ENCODE measurements around the gene CYP2W1.

CYP2W1 gene

GRCh38 chr7:1008733-1009363, 25.9 kb downstream of the CYP2W1 start:
- no peaks in the 10 kb centered on the region for H3K4me1 ChIP-seq (ENCODE audit: control insufficient read depth, insufficient read depth, low read length)
- peaks cover 14% of the 10 kb centered on the region; the same call in 1 of the 2 replicates for H3K36me3 ChIP-seq (ENCODE audit: control insufficient read depth, insufficient read depth, low read length)
- H3K9ac ChIP-seq (ENCODE audit: low read length) = no peak overlapping the region
- H3K4me3 ChIP-seq (ENCODE audit: low read depth, low read length) = no peak overlapping the region
- no peak overlapping the region for H3K27ac ChIP-seq (ENCODE audit: low read depth, low read length)
- no peaks in the 10 kb centered on the region for H3K27me3 ChIP-seq (ENCODE audit: control insufficient read depth, insufficient read depth, low read length)
- no peaks in the 10 kb centered on the region for H3K9me3 ChIP-seq (ENCODE audit: control insufficient read depth, insufficient read depth, low read depth, low read length)

GRCh38 chr7:1009747-1010146, 26.8 kb downstream of the CYP2W1 start:
- Histone ChIP-seq H3K9me3 (ENCODE audit: control insufficient read depth, insufficient read depth, low read depth, low read length) (no peaks in the 10 kb centered on the region), H3K4me1 (ENCODE audit: control insufficient read depth, insufficient read depth, low read length) (no peaks in the 10 kb centered on the region), H3K36me3 (ENCODE audit: control insufficient read depth, insufficient read depth, low read length) (peaks cover 14% of the 10 kb centered on the region; the same call in 1 of the 2 replicates), H3K4me3 (ENCODE audit: low read depth, low read length) (no peak overlapping the region), H3K27me3 (ENCODE audit: control insufficient read depth, insufficient read depth, low read length) (no peaks in the 10 kb centered on the region), H3K9ac (ENCODE audit: low read length) (no peak overlapping the region), H3K27ac (ENCODE audit: low read depth, low read length) (no peak overlapping the region)

GRCh38 chr7:1010226-1010625, 27.2 kb downstream of the CYP2W1 start:
- H3K27ac ChIP-seq (ENCODE audit: low read depth, low read length) = no peak overlapping the region
- H3K4me1 ChIP-seq (ENCODE audit: control insufficient read depth, insufficient read depth, low read length) = no peaks in the 10 kb centered on the region
- no peak overlapping the region for H3K4me3 ChIP-seq (ENCODE audit: low read depth, low read length)
- peaks cover 14% of the 10 kb centered on the region; the same call in 1 of the 2 replicates for H3K36me3 ChIP-seq (ENCODE audit: control insufficient read depth, insufficient read depth, low read length)
- no peaks in the 10 kb centered on the region for H3K9me3 ChIP-seq (ENCODE audit: control insufficient read depth, insufficient read depth, low read depth, low read length)
- H3K27me3 ChIP-seq (ENCODE audit: control insufficient read depth, insufficient read depth, low read length) = no peaks in the 10 kb centered on the region
- H3K9ac ChIP-seq (ENCODE audit: low read length) = no peak overlapping the region

GRCh38 chr7:1011297-1012003, 28.5 kb downstream of the CYP2W1 start:
- Histone ChIP-seq H3K36me3 (ENCODE audit: control insufficient read depth, insufficient read depth, low read length) (peaks cover 14% of the 10 kb centered on the region; the same call in 1 of the 2 replicates), H3K4me3 (ENCODE audit: low read depth, low read length) (no peak overlapping the region), H3K9me3 (ENCODE audit: control insufficient read depth, insufficient read depth, low read depth, low read length) (no peaks in the 10 kb centered on the region), H3K27me3 (ENCODE audit: control insufficient read depth, insufficient read depth, low read length) (no peaks in the 10 kb centered on the region), H3K27ac (ENCODE audit: low read depth, low read length) (no peak overlapping the region), H3K4me1 (ENCODE audit: control insufficient read depth, insufficient read depth, low read length) (0 out of 2 replicates have a peak, but pooled peaks cover 4% of the 10 kb centered on the region), H3K9ac (ENCODE audit: low read length) (no peak overlapping the region)

GRCh38 chr7:1012004-1012715, 29.2 kb downstream of the CYP2W1 start:
- H3K27me3 ChIP-seq (ENCODE audit: control insufficient read depth, insufficient read depth, low read length) = no peaks in the 10 kb centered on the region
- 0 out of 2 replicates have a peak, but pooled peaks cover 4% of the 10 kb centered on the region for H3K4me1 ChIP-seq (ENCODE audit: control insufficient read depth, insufficient read depth, low read length)
- no peak overlapping the region for H3K27ac ChIP-seq (ENCODE audit: low read depth, low read length)
- no peak overlapping the region for H3K9ac ChIP-seq (ENCODE audit: low read length)
- no peaks in the 10 kb centered on the region for H3K9me3 ChIP-seq (ENCODE audit: control insufficient read depth, insufficient read depth, low read depth, low read length)
- no peak overlapping the region for H3K4me3 ChIP-seq (ENCODE audit: low read depth, low read length)
- peaks cover 11% of the 10 kb centered on the region; the same call in 1 of the 2 replicates for H3K36me3 ChIP-seq (ENCODE audit: control insufficient read depth, insufficient read depth, low read length)

- Histone ChIP-seq H3K27me3 (ENCODE audit: control insufficient read depth, insufficient read depth, low read length) (no peaks in the 10 kb centered on the region), H3K27ac (ENCODE audit: low read depth, low read length) (no peak overlapping the region), H3K36me3 (ENCODE audit: control insufficient read depth, insufficient read depth, low read length) (peaks cover 9% of the 10 kb centered on the region; the same call in 1 of the 2 replicates), H3K4me1 (ENCODE audit: control insufficient read depth, insufficient read depth, low read length) (0 out of 2 replicates have a peak, but pooled peaks cover 4% of the 10 kb centered on the region), H3K9ac (ENCODE audit: low read length) (no peak overlapping the region), H3K9me3 (ENCODE audit: control insufficient read depth, insufficient read depth, low read depth, low read length) (no peaks in the 10 kb centered on the region), H3K4me3 (ENCODE audit: low read depth, low read length) (no peak overlapping the region)
Measured at GRCh38 chr7:1012716-1013095, 29.7 kb downstream of the CYP2W1 start.

GRCh38 chr7:1013581-1013980, 30.6 kb downstream of the CYP2W1 start:
- H3K4me3 ChIP-seq (ENCODE audit: low read depth, low read length) = no peak overlapping the region
- peaks cover 8% of the 10 kb centered on the region; the same call in 1 of the 2 replicates for H3K36me3 ChIP-seq (ENCODE audit: control insufficient read depth, insufficient read depth, low read length)
- no peaks in the 10 kb centered on the region for H3K9me3 ChIP-seq (ENCODE audit: control insufficient read depth, insufficient read depth, low read depth, low read length)
- 0 out of 2 replicates have a peak, but pooled peaks cover 4% of the 10 kb centered on the region for H3K4me1 ChIP-seq (ENCODE audit: control insufficient read depth, insufficient read depth, low read length)
- no peaks in the 10 kb centered on the region for H3K27me3 ChIP-seq (ENCODE audit: control insufficient read depth, insufficient read depth, low read length)
- H3K9ac ChIP-seq (ENCODE audit: low read length) = no peak overlapping the region
- H3K27ac ChIP-seq (ENCODE audit: low read depth, low read length) = no peak overlapping the region

GRCh38 chr7:1014681-1015080, 31.7 kb downstream of the CYP2W1 start:
- Histone ChIP-seq H3K36me3 (ENCODE audit: control insufficient read depth, insufficient read depth, low read length) (peaks cover under 1% of the 10 kb centered on the region; the same call in 1 of the 2 replicates), H3K9me3 (ENCODE audit: control insufficient read depth, insufficient read depth, low read depth, low read length) (no peaks in the 10 kb centered on the region)

GRCh38 chr7:1015196-1016121, 32.5 kb downstream of the CYP2W1 start:
- no peak overlapping the region for H3K4me3 ChIP-seq (ENCODE audit: low read depth, low read length)
- H3K9ac ChIP-seq (ENCODE audit: low read length) = no peak overlapping the region
- H3K27me3 ChIP-seq (ENCODE audit: control insufficient read depth, insufficient read depth, low read length) = no peaks in the 10 kb centered on the region
- no peak overlapping the region for H3K27ac ChIP-seq (ENCODE audit: low read depth, low read length)
- no peaks in the 10 kb centered on the region for H3K36me3 ChIP-seq (ENCODE audit: control insufficient read depth, insufficient read depth, low read length)
- H3K4me1 ChIP-seq (ENCODE audit: control insufficient read depth, insufficient read depth, low read length) = 0 out of 2 replicates have a peak, but pooled peaks cover 4% of the 10 kb centered on the region
- no peaks in the 10 kb centered on the region for H3K9me3 ChIP-seq (ENCODE audit: control insufficient read depth, insufficient read depth, low read depth, low read length)

More at GRCh38 chr7:1014681-1015080, 31.7 kb downstream of the CYP2W1 start:
- Histone ChIP-seq H3K4me1 (ENCODE audit: control insufficient read depth, insufficient read depth, low read length) (0 out of 2 replicates have a peak, but pooled peaks cover 4% of the 10 kb centered on the region), H3K9ac (ENCODE audit: low read length) (no peak overlapping the region), H3K27ac (ENCODE audit: low read depth, low read length) (no peak overlapping the region), H3K4me3 (ENCODE audit: low read depth, low read length) (no peak overlapping the region), H3K27me3 (ENCODE audit: control insufficient read depth, insufficient read depth, low read length) (no peaks in the 10 kb centered on the region)

Data from HUES6 (cell line).